Chondrocyte (in vitro differentiated cells): Measurements from ENCODE around the gene PDZRN4. TPM values are rescaled to one million over a fixed set of nuclear protein-coding genes. Genes with fewer than 3 reads are reported as not detected.
"Not testable (repeated sequence)": the region's sequence is repeated elsewhere in the genome, so short reads cannot be mapped to it uniquely, and the experiment has no call there.

Experiments
- DNase-seq: peaks from one replicate; pipeline ENCODE4 v3.0.0; 2021; ENCODE audit warnings: mixed read lengths, low spot score
- H3K27ac Mint-ChIP-seq: one replicate; pipeline ENCODE4 v1.8.0; 2021; ENCODE audit warnings: mild to moderate bottlenecking, moderate library complexity, mixed read lengths; ENCODE audit not compliant: unreplicated experiment
- H3K27me3 Mint-ChIP-seq: 2 replicates; pipeline ENCODE4 v1.8.0; 2021; ENCODE audit warnings: low read depth, mixed read lengths
- H3K36me3 Mint-ChIP-seq: 2 replicates; pipeline ENCODE4 v1.8.0; 2021; ENCODE audit warnings: low read depth, mixed read lengths
- H3K4me1 Mint-ChIP-seq: 2 replicates; pipeline ENCODE4 v1.8.0; 2021; ENCODE audit warnings: low read depth, mild to moderate bottlenecking, mixed read lengths
- H3K4me3 Mint-ChIP-seq: one replicate; pipeline ENCODE4 v1.8.0; 2021; ENCODE audit warnings: mild to moderate bottlenecking, moderate library complexity, mixed read lengths; ENCODE audit not compliant: unreplicated experiment
- H3K9me3 Mint-ChIP-seq: 2 replicates; pipeline ENCODE4 v1.8.0; 2021; ENCODE audit warnings: low read depth, mixed read lengths
- total RNA-seq: library from RNA; stranded (reverse); gene quantifications from 3 replicates; pipeline ENCODE4 v1.2.1, GENCODE V29; 2021
- TF ChIP-seq, protein P1 (sequence below): fragments of 200-600 bp; sonication (generic); IDR thresholded peaks from 2 replicates; pipeline ENCODE4 v1.5.0; 2021; ENCODE audit warnings: antibody characterized with exemption, mild to moderate bottlenecking, moderate library complexity

The PDZRN4 gene
- total RNA-seq, 1 donor from 2014 or later = 0.25 TPM

DNA sequence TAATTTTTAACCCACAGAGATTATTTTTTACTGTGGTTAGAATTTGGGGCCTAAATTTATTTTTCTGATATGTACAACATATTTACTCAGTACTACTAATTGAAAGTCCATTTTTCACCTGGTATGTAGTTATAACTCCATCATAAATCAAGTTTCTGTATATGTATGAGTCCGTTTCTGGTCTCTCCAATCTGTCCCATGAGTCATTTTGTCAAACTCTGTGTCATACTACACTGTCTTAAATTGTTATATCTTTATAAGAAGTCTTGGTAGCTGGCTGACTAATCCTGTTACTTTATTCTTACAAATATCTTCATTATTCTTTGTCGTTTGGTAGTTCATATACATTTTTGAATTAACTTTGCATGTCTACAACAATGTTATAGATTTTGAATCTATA lies 344.0 kb downstream of the PDZRN4 start:
- Mint-ChIP-seq H3K27me3 (no peaks in the 10 kb centered on the region), H3K4me3 (no peak overlapping the region), H3K36me3 (no peaks in the 10 kb centered on the region), H3K9me3 (no peaks in the 10 kb centered on the region), H3K4me1 (no peaks in the 10 kb centered on the region), H3K27ac (no peak overlapping the region)
- TF ChIP-seq, protein P1, sequence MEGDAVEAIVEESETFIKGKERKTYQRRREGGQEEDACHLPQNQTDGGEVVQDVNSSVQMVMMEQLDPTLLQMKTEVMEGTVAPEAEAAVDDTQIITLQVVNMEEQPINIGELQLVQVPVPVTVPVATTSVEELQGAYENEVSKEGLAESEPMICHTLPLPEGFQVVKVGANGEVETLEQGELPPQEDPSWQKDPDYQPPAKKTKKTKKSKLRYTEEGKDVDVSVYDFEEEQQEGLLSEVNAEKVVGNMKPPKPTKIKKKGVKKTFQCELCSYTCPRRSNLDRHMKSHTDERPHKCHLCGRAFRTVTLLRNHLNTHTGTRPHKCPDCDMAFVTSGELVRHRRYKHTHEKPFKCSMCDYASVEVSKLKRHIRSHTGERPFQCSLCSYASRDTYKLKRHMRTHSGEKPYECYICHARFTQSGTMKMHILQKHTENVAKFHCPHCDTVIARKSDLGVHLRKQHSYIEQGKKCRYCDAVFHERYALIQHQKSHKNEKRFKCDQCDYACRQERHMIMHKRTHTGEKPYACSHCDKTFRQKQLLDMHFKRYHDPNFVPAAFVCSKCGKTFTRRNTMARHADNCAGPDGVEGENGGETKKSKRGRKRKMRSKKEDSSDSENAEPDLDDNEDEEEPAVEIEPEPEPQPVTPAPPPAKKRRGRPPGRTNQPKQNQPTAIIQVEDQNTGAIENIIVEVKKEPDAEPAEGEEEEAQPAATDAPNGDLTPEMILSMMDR = no peak
- DNase-seq = no peak

DNA sequence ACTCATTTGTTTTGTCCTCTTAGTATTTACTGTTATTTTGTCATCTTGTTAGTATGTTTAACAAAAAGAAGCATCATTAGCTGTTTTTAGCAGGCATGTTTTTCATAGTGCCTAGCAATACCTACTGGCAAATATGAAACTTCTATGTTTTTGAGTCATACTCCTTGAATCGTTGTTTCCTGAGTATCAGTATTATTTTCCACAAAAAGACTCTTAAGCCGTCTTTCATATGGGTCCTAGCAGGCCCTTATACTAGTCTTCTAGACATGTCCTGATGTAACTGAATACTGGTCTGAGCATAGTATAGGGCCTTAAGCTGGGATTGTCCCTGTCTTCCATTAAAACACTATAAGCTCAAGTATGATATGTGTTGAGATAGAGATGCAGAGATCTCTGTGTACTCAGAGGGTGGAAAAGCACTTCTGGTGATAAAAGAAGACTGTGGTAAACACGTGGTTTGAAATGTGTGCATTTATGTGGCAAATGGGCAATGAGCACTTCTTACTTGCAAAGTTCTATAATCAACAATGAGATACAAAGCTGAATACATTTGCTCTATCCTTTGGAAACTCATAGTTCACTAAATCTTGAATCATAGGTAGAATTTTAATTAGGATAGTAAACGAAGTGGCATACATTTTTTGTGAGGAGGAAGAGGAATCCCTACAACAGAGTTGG lies 348.8 kb downstream of the PDZRN4 start:
- H3K27me3 Mint-ChIP-seq = no peaks in the 10 kb centered on the region
- no peaks in the 10 kb centered on the region for H3K9me3 Mint-ChIP-seq
- TF ChIP-seq, protein P1 = no peak
- H3K4me1 Mint-ChIP-seq = no peaks in the 10 kb centered on the region
- H3K36me3 Mint-ChIP-seq = no peaks in the 10 kb centered on the region
- DNase-seq = no peak
- H3K4me3 Mint-ChIP-seq = no peak overlapping the region
- H3K27ac Mint-ChIP-seq = no peak overlapping the region

DNA sequence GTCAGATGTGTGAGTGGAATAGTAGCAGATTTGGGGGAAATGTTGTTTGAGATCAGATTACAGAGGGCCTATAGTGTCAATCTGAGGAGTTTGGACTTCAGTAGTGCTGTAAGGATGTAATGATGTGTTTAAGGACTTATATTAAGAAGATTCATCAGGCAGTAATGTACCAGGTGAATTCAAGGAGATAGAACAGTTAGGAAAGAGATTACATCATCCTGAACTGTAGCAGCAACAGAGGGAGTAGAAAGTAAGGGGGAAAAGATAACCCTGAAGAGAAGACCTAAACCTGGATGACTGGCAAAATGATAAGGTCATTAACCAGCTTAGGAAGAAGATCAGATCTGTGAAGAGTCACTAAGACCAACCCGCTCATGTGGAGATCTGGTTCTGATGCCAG lies 349.4 kb downstream of the PDZRN4 start:
- DNase-seq = no peak
- no peak overlapping the region for H3K4me3 Mint-ChIP-seq
- H3K9me3 Mint-ChIP-seq = no peaks in the 10 kb centered on the region
- TF ChIP-seq, protein P1 = no peak
- H3K36me3 Mint-ChIP-seq = no peaks in the 10 kb centered on the region
- no peaks in the 10 kb centered on the region for H3K27me3 Mint-ChIP-seq
- no peaks in the 10 kb centered on the region for H3K4me1 Mint-ChIP-seq
- no peak overlapping the region for H3K27ac Mint-ChIP-seq

GRCh38 chr12:41545761-41546160 lies 357.6 kb downstream of the PDZRN4 start:
- DNase-seq = no peak
- Mint-ChIP-seq H3K36me3 (no peaks in the 10 kb centered on the region), H3K4me3 (no peak overlapping the region), H3K4me1 (peaks cover 3% of the 10 kb centered on the region), H3K27ac (no peak overlapping the region), H3K9me3 (peaks cover 2% of the 10 kb centered on the region), H3K27me3 (peaks cover 3% of the 10 kb centered on the region)
- TF ChIP-seq, protein P1 = no peak

- not testable (repeated sequence) for H3K27me3 Mint-ChIP-seq, H3K9me3 Mint-ChIP-seq, H3K27ac Mint-ChIP-seq, H3K4me1 Mint-ChIP-seq, DNase-seq, H3K36me3 Mint-ChIP-seq, H3K4me3 Mint-ChIP-seq
These were observed 359.0 kb downstream of the PDZRN4 start for GRCh38 chr12:41547071-41547470.

- Mint-ChIP-seq H3K36me3 (no peaks in the 10 kb centered on the region), H3K9me3 (peaks cover 2% of the 10 kb centered on the region), H3K4me1 (peaks cover 11% of the 10 kb centered on the region), H3K27ac (no peak overlapping the region), H3K27me3 (no peaks in the 10 kb centered on the region), H3K4me3 (no peak overlapping the region)
- TF ChIP-seq, protein P1 = no peak
- no peak for DNase-seq
These were observed 360.8 kb downstream of the PDZRN4 start for GRCh38 chr12:41548926-41549325.
